ENCODE measurements around the gene TMEM9B.
A peak's percentile ranks its signal among the peaks of the same experiment; 100 is the strongest.
"Not testable (repeated sequence)": the region's sequence is repeated elsewhere in the genome, so short reads cannot be mapped to it uniquely, and the experiment has no call there.

The TMEM9B gene

DNA sequence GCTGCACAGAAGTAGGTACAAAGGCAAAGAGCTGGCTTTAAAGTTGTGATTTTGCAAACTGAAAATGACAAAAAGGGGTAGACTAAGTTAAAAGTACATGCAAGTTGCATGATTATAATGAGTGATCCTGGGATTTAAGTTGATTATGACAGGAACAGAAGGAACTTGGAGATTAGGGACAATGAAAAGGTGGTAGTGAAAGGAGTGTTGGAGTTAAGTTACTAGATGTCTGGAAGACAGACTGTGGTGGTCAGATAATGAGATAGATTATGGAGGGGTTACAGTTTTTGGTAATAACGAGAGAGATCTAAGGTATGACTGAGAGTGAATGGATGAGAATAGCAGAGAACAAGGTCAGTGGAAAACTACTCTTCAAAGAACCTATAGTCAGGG lies 7.7 kb upstream of the TMEM9B start:
- no peak for DNase-seq

DNA sequence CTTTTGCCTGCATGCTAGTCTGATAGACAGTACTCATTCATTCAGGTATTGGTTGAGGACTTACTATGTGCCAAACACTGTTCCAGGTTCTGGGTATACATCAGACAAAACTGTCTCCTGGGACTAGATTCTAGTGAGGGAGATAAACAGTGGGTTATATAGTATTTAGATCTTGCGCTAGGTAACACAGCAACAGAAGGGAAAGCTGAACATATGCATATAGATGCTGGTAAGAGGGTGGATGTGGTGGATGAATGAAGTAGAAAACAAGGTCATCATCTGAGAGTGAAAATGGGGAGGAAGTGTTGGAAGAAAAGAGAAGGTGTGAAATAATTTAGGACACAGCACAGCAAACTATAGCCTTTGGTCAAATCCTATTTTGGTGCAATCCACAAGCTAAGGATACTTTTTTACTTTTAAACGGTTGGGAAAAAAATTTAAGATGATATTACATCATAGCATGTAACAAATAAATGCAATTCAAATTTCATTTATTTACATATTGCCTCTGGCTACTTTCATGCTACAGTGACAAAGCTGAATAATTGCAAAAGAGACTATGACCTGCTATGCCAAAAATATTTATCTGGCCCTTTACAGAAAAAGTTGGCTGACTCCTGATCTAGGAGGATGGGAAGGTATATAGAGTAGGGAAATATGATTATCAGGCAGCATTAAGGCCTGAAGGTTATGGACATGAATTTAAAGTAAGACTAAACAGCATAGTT lies 7.1 kb upstream of the TMEM9B start:
- no peak for DNase-seq

DNA sequence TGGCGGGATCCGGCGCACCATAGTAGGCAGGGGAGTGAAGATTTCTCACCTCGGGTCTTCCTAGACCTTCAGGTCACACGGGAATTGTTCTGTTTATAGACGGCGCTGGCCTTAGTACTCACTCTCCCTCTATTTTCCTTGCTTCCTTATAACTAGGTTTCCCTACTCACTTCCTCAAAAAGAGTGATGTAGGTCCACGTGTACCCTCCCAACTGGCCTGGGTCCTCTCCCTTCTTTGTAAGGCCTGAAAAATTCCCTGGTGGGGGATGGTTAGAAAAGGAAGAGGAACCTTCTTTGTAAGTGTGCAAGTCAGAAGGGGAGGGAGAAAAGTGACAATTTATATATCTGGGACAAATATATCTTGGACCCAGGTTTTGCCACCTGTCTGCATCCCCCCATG lies 2.9 kb upstream of the TMEM9B start:
- DNase-seq, result no peak

DNA sequence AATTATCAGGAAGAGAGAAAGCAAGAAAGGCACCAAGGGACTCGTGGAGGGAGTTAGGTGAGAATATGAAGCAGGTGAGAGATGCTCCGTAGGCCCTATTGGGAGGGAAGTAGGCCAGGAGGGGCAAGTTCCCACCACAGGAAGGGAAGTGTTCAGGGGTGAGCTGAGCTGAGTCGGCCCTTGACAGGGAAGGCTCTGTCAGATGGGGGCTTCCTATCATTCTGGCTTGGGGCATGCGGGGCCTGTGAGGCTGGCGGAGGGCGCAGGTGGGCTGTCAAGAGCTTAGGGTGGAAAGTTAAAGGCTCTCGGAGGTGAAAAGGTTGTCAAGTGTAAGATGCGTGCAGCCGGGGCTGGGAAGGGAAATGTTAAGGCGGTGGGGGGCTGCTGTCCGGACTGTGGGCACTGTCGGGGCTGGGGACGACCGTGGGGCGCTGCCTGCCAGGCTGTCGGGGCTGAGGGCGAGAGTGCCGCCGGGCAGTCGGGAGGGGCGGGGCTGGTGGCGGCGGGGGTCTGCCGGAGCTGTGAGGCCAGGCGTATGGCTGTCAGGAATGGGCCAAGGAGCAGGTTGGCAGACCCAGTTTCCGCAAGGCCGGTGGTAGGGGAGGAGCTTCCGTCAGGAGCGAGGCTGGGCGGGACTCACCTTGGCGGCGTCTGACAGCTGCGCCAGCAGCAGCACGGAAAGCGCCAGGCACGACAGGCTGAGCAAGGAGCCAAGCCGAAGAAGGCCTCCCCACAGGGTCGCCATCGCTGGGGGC lies 496 bp downstream of the TMEM9B start:
- peak; percentile 66 for DNase-seq

DNA sequence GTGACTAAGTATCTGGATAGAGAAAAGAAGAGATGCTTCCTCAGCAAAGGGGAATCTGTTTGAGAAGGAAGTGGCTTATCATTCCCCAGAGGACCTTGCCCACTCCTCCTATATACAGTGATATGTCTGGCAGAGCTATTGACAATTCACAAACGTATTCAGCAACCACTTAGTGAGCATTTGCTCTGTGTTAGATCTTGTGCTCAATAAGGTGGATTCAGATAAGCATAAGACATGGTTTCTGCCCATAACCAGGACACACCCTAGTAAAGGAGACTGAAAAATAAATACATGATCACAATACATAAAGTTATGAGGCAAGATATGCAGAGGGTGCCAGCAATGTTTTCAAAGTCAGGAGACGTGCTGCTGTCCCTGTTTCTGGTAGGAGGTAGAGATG lies 1.4 kb downstream of the TMEM9B start:
- DNase-seq, result no peak

DNA sequence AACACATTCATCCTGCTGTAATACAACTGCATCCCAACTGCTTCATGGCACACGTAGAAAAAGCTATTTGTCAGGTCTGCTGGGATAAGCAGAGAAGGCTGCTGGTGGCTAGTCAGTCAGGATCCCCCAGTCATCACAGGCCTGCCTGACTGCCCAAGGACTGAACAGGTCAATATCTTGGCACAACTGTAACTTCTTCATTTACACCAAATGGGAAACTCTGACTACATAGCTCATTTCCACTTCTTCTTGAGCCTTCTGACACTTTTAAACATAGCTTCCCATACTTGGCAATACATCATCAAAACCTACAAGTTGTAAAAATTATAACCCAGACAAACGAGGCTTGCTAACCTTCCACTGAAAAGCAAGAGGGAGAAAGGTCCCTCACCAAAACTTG lies 2.8 kb downstream of the TMEM9B start:
- DNase-seq, result no peak

DNA sequence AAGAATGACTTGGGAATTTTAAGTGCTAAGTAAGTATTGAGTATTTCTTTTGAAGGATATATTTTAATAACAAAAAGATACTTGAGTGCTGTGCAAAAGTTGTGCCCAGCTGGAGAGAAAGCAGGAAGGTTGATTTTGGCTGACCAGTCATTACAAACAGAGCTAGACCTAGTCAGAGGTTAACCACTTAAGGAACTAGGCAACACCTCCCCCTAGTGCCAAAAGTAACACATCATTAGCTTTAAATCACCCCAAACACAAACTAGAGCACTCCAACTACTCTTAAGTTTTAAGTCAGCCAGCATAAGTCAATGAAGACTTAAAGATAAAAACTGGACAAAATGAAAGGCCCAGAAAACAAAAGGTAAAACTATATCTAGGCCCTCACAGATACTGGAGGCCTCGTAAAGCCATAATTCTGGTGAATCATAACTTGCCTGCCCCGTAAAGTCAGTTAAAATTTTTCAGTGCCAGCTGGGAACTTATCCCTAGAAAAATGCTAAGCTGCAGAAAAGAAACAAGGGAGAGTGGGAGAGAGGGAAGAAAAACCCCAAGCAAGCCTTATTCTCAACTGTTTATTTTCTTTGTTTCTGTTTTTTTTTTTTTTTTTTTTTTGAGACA lies 4.6 kb downstream of the TMEM9B start:
- no peak for DNase-seq

DNA sequence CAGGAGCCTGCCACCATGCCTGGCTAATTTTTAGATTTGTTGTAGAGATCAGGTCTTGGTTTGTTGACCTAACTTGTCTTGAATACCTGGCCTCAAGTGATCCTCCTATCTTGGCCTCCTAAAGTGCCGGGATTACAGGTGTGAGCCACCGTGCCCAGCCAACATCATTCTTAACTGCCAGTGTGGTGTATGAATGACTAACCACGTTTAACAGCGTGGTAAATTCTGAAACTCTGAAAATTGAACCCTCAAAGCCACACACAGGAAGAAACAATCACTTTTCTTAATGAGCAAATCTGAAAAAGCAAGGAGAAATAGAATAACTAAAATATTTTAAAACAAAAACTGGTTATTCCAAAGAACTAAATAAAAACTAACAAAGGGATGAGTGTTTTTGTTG lies 7.4 kb downstream of the TMEM9B start:
- DNase-seq, result no peak

DNA sequence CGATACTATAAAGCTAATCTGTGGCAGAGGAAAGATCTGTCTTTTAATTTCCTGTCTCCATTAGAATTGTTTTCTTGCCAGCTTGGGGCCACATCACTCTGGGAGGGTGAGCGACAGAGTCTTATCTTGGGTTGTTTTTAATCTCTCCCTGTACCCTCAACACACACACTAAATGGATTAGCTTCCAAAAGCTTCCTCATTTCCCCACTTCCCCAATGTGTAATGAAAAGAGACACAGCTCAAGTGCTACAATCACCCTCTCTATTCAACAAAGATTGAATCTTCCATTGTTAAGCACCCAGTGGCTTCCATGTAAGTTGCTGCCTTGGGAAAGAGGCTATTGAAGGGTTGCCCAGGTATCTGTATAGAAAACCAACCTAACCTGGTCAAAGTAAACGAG lies 15.4 kb downstream of the TMEM9B start:
- DNase-seq, result no peak

DNA sequence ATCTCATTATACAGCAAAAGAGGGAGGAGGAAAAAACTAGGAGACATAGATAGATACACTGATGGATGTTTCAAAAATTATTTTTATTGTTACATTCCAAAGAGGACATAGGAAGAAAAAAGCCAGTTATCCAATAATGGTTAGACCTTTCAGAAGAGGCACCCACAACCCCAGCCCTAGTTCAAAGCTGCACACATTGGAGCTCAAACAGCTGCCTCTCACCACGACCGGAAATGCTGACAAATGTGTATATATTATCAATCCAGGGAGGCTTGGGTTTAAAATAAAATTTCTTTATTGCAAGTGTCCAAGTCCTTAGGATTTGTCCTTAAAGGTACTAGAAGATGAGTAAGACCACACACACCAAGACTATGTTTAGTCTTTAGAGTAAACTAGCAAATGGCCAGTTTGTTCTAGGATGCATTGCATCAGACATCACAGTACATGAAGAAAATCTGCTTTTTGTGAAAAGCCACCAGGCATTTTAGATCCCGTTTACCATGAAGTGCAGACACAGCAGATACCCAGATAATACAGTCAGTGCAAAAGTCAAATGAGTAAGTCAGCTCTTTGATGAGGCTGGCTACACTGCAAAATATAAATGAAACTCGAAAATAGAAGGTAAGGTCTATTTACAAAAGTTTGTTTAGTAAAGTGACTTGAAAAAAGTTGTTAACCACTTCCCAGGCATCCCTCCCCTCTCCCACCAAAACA lies 16.9 kb downstream of the TMEM9B start:
- DNase-seq, result no peak

DNA sequence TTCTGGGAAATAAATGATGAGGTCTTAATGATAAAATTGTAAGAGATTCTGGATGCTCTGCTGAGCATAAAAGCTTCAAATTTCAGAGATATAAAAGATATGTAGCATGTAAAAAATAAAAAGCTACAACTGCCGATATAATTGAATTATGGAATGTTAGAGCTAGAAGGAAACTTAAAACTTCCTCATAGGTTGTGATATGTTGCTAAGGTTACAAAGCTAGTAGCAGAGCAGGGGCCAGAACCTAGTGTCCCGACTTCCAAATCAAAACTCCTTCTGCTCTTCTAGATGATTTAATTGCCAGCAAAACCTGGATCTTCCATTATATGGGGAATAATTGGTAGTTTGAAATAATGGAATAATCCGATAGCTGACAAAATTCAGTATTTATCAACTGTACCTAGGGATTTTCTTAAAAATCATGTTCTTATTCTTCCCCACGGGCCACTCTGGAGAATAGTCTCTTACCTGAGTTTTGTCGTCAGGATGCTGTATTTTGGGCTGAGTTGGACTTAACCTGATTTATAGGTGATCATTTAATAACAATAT lies 21.6 kb downstream of the TMEM9B start, which contains the start of gene ASCL3:
ASCL3 (minus strand) TSS at position 499 of the 549 bp plus-strand sequence. CDS start 4,855 bp downstream, outside the sequence.
- no peak for DNase-seq

DNA sequence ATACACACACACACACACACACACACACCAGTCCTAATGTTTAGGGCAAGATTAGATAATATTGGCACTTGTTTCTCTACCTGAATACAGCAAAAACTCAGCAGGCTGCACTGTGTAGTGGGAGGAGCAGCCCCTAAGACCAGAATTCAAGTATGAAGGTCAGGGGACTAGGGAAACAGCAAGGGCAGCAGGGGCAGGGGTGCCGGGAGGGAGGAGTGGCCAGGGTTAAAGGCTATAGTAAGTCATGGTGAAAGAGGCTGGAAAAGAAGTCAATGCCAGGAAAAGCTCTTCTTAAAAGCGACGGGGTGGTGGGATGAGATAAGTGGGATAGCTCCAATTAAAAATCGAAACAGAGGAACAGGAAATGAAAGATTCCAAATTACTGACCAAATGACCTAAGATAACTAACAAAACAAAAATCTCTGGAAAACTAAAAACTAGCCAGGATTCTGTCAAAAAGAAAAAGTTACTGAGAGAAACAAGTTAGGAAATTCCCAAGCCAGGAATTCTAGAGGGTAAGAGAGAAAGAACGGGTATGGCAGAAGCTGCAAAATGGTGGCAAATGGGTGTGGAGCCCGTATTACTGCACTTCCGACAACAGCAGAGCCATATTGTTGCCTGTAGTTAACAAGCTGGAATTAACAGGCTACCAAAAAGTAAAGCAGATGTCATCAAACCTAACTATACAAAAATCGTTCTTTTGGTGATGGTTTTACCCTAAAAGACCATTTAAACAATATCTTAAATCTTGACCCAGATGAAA lies 22.7 kb downstream of the TMEM9B start:
- DNase-seq, result no peak

DNA sequence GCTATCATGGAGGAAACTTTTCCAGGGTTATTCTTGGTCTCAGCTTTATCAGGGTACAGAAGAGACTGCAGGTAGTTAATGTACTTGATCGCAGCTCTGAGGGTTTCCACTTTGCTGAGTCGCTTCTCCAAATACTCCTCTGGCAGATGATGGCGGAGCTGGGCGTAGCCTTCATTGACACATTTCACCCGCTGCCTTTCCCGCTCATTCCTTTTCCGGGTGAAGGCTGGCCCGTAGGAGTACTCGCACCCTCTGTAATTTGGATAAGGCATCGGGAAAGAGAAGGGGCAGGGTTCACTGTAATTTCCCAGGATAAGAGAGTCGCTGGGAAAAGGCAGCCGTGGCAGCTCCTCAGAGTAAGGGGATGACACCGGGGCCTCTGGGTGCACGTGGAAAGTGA lies 26.6 kb downstream of the TMEM9B start:
- DNase-seq, result no peak

DNA sequence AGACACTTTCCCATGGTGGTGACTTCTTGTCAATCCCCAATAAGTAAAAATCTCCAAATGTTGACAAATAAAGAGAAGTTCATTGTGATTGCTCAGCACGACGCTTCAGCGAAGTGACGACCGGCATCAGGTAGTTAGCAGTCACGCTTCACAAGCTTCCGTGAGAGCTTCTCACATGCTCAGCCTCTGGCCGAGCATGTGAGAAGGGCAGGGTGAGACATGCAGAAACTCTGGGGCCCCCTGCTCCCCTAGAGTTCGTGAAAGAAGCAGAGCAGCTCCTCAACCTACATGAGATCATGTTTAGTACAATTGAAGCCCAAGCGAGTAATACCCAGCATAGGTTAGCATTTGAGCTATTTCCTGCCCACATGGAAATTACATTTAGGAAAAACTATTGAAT lies 27.1 kb downstream of the TMEM9B start:
- no peak for DNase-seq

DNA sequence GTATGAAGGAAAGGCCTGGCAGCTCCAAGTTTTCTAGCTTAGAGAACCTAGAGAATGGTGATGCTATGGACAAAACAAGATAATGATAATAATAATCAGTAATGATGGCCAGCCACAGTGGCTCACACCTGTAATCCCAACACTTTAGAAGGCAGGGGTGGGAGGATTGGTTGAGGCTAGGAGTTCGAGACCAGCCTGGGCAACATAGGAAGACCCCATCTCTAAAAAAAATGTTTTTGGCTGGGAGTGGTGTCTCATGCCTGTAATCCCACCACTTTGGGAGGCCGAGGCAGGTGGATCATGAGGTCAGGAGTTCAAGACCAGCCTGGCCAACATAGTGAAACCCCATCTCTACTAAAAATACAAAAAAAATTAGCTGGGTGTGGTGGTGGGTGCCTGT lies 28.5 kb downstream of the TMEM9B start:
- DNase-seq, result not testable (repeated sequence)

DNA sequence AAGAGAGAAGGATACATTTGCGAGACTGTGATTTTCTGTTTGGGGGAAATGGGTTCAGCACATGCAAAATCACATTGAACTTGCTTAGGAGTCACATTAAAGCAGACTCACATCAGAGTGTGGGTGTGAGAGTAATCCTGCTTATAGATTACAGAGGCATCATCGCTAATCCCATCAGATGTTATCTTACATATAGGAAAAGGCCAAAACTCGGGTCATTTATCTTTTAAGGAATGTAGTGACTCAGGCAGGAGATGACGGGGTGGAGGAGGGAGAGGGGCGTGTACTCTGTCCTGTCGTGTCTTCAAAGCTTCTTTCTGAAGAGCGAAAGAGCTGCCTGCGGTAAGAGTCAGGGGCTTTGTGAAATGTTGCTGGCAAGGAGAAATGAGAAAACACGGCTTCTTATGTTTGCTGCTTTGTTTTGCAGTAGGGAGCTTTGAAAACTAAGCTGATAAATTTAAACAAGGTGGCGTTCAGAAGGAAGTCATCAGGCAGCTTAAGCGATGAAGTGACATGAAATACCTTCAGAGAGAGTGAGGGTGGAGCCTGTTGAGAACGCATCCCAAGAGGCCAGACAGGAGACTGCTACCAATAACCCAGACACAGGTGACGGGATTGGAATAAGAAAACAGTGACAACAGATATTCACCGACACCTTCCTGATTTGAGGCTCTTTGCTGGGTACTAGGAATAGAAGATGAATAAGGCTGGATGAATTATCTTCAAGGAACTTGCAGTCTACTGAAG lies 29.3 kb downstream of the TMEM9B start:
- no peak for DNase-seq

DNA sequence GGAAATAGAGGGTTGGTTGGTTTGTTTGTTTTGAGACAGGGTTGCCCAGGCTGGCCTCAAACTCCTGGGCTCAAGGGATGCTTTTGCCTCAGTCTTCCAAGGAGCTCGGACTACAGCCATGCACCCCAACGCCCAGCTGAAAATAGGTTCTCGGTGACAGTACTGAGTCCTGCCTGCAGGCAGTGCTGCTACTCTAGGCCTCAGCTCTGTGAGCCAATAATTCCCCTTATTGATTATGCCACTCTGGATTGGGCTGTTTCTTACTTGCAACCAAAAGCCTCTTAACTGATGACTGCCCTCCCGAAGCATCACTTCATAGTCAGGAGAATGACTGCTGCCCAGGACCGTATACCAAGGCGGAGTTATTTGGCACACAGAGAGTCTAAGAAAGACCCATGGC lies 30.3 kb downstream of the TMEM9B start:
- DNase-seq, result no peak

DNA sequence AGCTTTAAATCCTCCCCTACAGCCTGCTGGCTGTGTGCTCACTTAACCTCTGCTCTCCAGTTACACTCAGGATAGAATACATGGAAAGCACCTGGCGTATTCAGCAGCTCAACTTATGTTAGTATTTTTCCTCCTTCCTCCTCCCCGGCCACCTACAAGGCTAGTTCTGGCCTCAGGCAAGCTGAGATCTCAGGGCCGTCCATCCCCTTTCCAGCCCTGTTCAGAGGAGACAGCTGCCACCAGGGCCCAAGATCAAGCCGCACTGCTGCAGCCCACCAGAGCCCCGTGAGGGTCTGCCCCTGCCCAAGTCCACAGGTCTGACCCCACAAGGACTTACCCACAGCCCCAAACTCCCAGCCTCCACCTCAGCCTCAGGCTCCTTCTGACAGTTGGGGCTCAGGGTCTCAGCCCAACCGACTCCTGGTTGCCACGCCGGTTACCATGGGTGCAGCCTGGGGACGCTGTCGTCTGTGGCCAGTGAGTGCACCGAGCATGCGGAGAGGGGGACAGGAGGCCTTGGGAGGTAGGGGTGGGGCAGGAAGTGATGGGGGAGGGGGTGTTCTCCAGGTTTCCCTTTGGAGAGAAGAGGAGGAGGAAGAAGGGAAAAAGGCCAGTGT lies 31.6 kb downstream of the TMEM9B start, which contains the start of gene C11orf16:
C11orf16 (minus strand) TSS at position 384 of the 617 bp plus-strand sequence. CDS start 639 bp downstream, outside the sequence.
- DNase-seq, result no peak

DNA sequence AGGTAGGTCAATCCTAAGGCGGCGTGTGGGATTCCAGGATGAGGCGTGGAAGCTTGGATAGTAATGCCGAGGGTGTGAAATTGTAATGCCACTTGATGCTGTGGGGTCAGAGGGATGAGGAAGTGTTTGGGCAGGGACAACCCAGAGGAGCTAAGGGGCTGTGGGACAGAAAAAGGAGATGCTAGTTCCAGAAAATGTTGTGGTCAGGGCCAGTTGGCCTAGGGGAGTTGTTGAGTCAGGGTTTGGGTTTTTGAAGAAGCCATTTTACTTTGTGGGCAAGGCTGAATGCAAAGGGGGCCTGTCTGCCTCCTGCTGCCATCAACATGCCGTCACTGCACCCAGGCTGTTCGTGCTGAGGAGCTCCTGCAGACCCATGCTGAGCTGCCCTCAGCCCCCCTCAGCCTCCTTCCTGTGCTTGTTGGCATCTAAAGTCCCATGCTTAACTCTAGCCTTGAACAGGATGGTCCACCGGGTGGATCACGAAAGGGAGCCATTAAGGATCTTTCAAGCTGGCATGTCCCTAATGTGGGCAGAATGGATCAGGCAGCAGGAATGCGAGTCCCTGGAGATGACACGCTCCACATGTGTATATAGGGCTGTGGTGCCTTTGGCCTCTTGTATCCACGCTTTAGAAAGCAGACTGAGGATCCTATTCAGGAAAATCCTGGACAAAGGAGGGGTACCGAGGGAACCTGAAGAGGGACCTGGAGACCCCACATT lies 33.6 kb downstream of the TMEM9B start:
- no peak for DNase-seq

DNA sequence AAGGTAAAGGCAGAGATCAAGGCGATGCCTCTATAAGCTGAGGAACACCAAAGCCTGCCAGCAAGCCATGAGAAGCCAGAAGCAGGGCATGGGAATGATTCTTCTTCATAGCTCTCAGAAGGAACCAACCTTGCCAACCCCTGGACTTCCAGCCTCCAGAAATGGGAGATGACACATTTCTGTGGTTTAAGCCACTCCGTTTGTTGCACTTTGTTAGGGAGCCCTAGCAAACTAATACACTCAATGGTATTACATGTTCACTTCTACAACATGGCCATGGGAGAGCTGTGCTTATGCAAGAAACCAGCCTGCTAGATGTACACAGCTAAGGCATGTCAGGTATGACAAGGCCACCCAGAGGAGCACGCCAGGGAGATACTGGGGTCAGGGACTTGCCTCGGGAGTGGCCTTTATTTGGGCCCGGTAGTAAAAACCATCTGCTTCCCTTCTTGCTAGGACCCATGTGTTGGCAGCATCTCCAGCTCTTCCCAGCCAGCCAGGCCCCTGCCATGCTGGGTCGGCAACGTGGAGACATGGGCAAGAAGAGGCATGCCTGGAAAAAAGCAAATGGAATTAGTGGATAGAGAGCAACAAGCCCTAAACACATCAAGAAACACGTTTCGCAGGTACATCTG lies 35.1 kb downstream of the TMEM9B start:
- DNase-seq, result no peak
